COLO829 (cell line): Measurements from ENCODE around the gene MED8.

ENCODE experiments used
- DNase-seq: peaks from one replicate; pipeline ENCODE4 v3.0.0; 2012; ENCODE audit warnings: low spot score

Gene MED8

GRCh38 chr1:43334453-43335205, 55.0 kb downstream of the MED8 start:
- no peak for DNase-seq
